Panc1 (cell line): ENCODE results near the gene SBK2. TPM values are rescaled to one million over a fixed set of nuclear protein-coding genes. Genes with fewer than 3 reads are reported as not detected.

Experiments
- ATAC-seq: fragments of 200-7000 bp; cut with Tn5 transposase; 2 replicates; pipeline ENCODE4 v1.9.1; 2020; ENCODE audit warnings: mild to moderate bottlenecking, moderate library complexity
- BruUV-seq: library from RNA; stranded (reverse); fragments of 400-500 nt; replicated peaks from 2 replicates; lab custom pipeline; 2021; lab: Mats Ljungman, UMichigan
- CTCF ChIA-PET: fragments of 300-600 bp; sonication (Branson Sonifier 250); formaldehyde crosslinking; loops from one replicate; lab custom pipeline; 2022; ENCODE audit warnings: antibody characterized with exemption; lab: Charles Lee
- POLR2A ChIA-PET: fragments of 300-600 bp; sonication (Branson Sonifier 250); formaldehyde crosslinking; loops from one replicate; lab custom pipeline; 2022; ENCODE audit warnings: antibody characterized with exemption; lab: Charles Lee
- DNase-seq: peaks from one replicate; pipeline ENCODE4 v3.0.0-alpha.2; 2010; ENCODE audit warnings: low read depth, low spot score
- H3K27ac ChIP-seq: 2 replicates; pipeline ENCODE4 v1.5.1; 2011; ENCODE audit warnings: mild to moderate bottlenecking, low read length, inconsistent platforms
- H3K27me3 ChIP-seq: fragments of 200-500 bp; sonication (Bioruptor generic); 2 replicates; pipeline ENCODE4 v1.6.0; 2014; ENCODE audit warnings: low read length, inconsistent platforms; ENCODE audit not compliant: control insufficient read depth, insufficient read depth
- H3K36me3 ChIP-seq: fragments of 200-500 bp; sonication (Bioruptor generic); 2 replicates; pipeline ENCODE4 v1.5.1; 2014; ENCODE audit warnings: inconsistent platforms, mild to moderate bottlenecking, low read length, moderate library complexity; ENCODE audit not compliant: control insufficient read depth, insufficient read depth
- H3K4me1 ChIP-seq: 2 replicates; pipeline ENCODE4 v1.5.1; 2011; ENCODE audit warnings: inconsistent platforms, mild to moderate bottlenecking, low read length, moderate library complexity; ENCODE audit not compliant: control insufficient read depth, insufficient read depth
- H3K4me3 ChIP-seq, 2 experiments: 2 replicates each; pipeline ENCODE4 v1.5.1; 2011 to 2012; ENCODE audit warnings: low read depth in 2 of 2, low read length in 2 of 2, mild to moderate bottlenecking in 2 of 2, inconsistent platforms in 1 of 2, moderate library complexity in 1 of 2
- H3K9me3 ChIP-seq: fragments of 200-500 bp; sonication (Bioruptor generic); 2 replicates; pipeline ENCODE4 v1.5.1; 2014; ENCODE audit warnings: low read depth, mild to moderate bottlenecking, inconsistent platforms, low read length, moderate library complexity; ENCODE audit not compliant: control insufficient read depth, insufficient read depth
- POLR2AphosphoS5 ChIP-seq: IDR thresholded peaks from 2 replicates; pipeline ENCODE4 v1.6.1; 2012; ENCODE audit warnings: mild to moderate bottlenecking, low read depth, low read length, moderate library complexity
- in situ Hi-C: cut with HindIII; loops from 2 replicates; pipeline ENCODE4 v1.10.0; 2016; ENCODE audit warnings: low sequenced_read_pairs, low pct_unique_long_range_greater_than_20kb
- intact Hi-C: fragments of 100-400 bp; cut with micrococcal nuclease; formaldehyde crosslinking; loops from one replicate; pipeline ENCODE4 v1.10.0; 2022; ENCODE audit not compliant: unreplicated experiment
- total RNA-seq: library from RNA; stranded (reverse); gene quantifications from one replicate; pipeline ENCODE4 v1.2.1, GENCODE V29; 2021; ENCODE audit not compliant: unreplicated experiment
- TF ChIP-seq, protein P1 (sequence below): fragments of 450-650 bp; IDR thresholded peaks from 2 replicates; pipeline ENCODE4 v1.5.1; 2017; ENCODE audit warnings: mild to moderate bottlenecking

The SBK2 gene
- total RNA-seq, 1 experiment from 2014 or later: 0.69 TPM

GRCh38 chr19:55479045-55479444, 57.9 kb downstream of the SBK2 start:
- Histone ChIP-seq H3K36me3 (no peaks in the 10 kb centered on the region), H3K4me1 (peaks cover 39% of the 10 kb centered on the region), H3K27ac (peak overlapping the region; percentile 19; the same call in 1 of the 2 replicates), H3K9me3 (no peaks in the 10 kb centered on the region), H3K4me3 (no peak overlapping the region), H3K27me3 (no peaks in the 10 kb centered on the region)
- in situ Hi-C loops (no loop called here), intact Hi-C loops (no loop called here)
- POLR2A ChIA-PET: no interaction called here
- TF ChIP-seq, protein P1, sequence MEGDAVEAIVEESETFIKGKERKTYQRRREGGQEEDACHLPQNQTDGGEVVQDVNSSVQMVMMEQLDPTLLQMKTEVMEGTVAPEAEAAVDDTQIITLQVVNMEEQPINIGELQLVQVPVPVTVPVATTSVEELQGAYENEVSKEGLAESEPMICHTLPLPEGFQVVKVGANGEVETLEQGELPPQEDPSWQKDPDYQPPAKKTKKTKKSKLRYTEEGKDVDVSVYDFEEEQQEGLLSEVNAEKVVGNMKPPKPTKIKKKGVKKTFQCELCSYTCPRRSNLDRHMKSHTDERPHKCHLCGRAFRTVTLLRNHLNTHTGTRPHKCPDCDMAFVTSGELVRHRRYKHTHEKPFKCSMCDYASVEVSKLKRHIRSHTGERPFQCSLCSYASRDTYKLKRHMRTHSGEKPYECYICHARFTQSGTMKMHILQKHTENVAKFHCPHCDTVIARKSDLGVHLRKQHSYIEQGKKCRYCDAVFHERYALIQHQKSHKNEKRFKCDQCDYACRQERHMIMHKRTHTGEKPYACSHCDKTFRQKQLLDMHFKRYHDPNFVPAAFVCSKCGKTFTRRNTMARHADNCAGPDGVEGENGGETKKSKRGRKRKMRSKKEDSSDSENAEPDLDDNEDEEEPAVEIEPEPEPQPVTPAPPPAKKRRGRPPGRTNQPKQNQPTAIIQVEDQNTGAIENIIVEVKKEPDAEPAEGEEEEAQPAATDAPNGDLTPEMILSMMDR: no peak
- no peak for TF ChIP-seq POLR2AphosphoS5
- ATAC-seq: no peak
- no peak for DNase-seq
- no TSS peak for BruUV-seq
- CTCF ChIA-PET: no interaction called here

Other genes with a start within 250 kb of the SBK2 start
- gene TMEM150B, start 211.8 kb downstream of the SBK2 start, total RNA-seq: not detected
- 30.6 TPM for gene KMT5C, start 197.3 kb downstream of the SBK2 start, total RNA-seq
- gene COX6B2, start 182.4 kb downstream of the SBK2 start, total RNA-seq: 5.6 TPM
- gene GARIN5B, start 173.9 kb downstream of the SBK2 start, total RNA-seq: not detected
- 4.4 TPM for gene IL11, start 166.7 kb downstream of the SBK2 start, total RNA-seq
- gene TMEM190, start 160.3 kb downstream of the SBK2 start, total RNA-seq: 0.74 TPM
- gene TMEM238, start 152.8 kb downstream of the SBK2 start, total RNA-seq: 7.4 TPM
- gene RPL28, start 151.2 kb downstream of the SBK2 start, total RNA-seq: 2,154 TPM
- gene UBE2S, start 129.3 kb downstream of the SBK2 start, total RNA-seq: 635 TPM
- 0.03 TPM for gene SHISA7, start 93.8 kb downstream of the SBK2 start, total RNA-seq
- 150 TPM for gene ISOC2, start 75.5 kb downstream of the SBK2 start, total RNA-seq
- not detected for gene C19orf85, start 72.4 kb downstream of the SBK2 start, total RNA-seq
- 21.7 TPM for gene ZNF628, start 60.5 kb downstream of the SBK2 start, total RNA-seq
- 93.1 TPM for gene NAT14, start 51.9 kb downstream of the SBK2 start, total RNA-seq
- gene SSC5D, start 48.7 kb downstream of the SBK2 start, total RNA-seq: 13.0 TPM
- 4.0 TPM for gene SBK3, start 8.4 kb upstream of the SBK2 start, total RNA-seq
- 39.5 TPM for gene ZNF579, start 43.7 kb upstream of the SBK2 start, total RNA-seq
- gene FIZ1, start 62.4 kb upstream of the SBK2 start, total RNA-seq: 28.5 TPM
- 26.4 TPM for gene ZNF524, start 63.2 kb upstream of the SBK2 start, total RNA-seq
- 25.6 TPM for gene ZNF865, start 68.5 kb upstream of the SBK2 start, total RNA-seq
- gene ZNF784, start 87.4 kb upstream of the SBK2 start, total RNA-seq: 8.9 TPM
- 58.0 TPM for gene ZNF580, start 103.9 kb upstream of the SBK2 start, total RNA-seq
- 39.0 TPM for gene ZNF581, start 106.5 kb upstream of the SBK2 start, total RNA-seq
- gene CCDC106, start 111.1 kb upstream of the SBK2 start, total RNA-seq: 47.8 TPM
- gene U2AF2, start 117.9 kb upstream of the SBK2 start, total RNA-seq: 545 TPM
- 361 TPM for gene EPN1, start 138.1 kb upstream of the SBK2 start, total RNA-seq
- not detected for gene NLRP9, start 201.3 kb upstream of the SBK2 start, total RNA-seq
- not detected for gene RFPL4A, start 222.0 kb upstream of the SBK2 start, total RNA-seq
- gene RFPL4AL1, start 232.0 kb upstream of the SBK2 start, total RNA-seq: not detected